Measurements from ENCODE around the gene TEX13A. TPM values are rescaled to one million over a fixed set of nuclear protein-coding genes. Genes with fewer than 3 reads are reported as not detected.
"Not testable (repeated sequence)": the region's sequence is repeated elsewhere in the genome, so short reads cannot be mapped to it uniquely, and the experiment has no call there.

The TEX13A gene
- not detected for polyA plus RNA-seq
- long read RNA-seq, donor 1 = 0 reads
- long read RNA-seq, donor 2 = 0 reads
- long read RNA-seq, donor 3 = 0 reads
- long read RNA-seq, donor 4 = 0 reads
- long read RNA-seq, donor 5 = 0 reads
- long read RNA-seq, donor 6 = 0 reads
- long read RNA-seq, donor 7 = 0 reads
- long read RNA-seq, donor 8 = 0 reads
- long read RNA-seq, donor 9 = 0 reads
- long read RNA-seq, donor 10 = 0 reads
- long read RNA-seq, donor 11 = 0 reads

GRCh38 chrX:105220636-105221035 is at the start of gene TEX13A:
TEX13A (minus strand) TSS chrX:105220694; CDS start chrX:105220397, 297 bp downstream.
- no peaks in the 10 kb centered on the region for H3K36me3 ChIP-seq (ENCODE audit: control insufficient read depth, insufficient read depth, low read length)
- WGBS (ENCODE audit: insufficient coverage, low lambda C conversion rate) = no CpG with 5 or more reads among the region's 7 CpGs

GRCh38 chrX:105269386-105269785 is 48.9 kb upstream of the TEX13A start:
- no peak for DNase-seq
- no peaks in the 10 kb centered on the region for H3K36me3 ChIP-seq (ENCODE audit: control insufficient read depth, insufficient read depth, low read length)
- H3K27ac ChIP-seq (ENCODE audit: low read length) = no peak overlapping the region
- H3K27me3 ChIP-seq (ENCODE audit: control insufficient read depth, insufficient read depth, low read length) = no peaks in the 10 kb centered on the region
- H3K4me1 ChIP-seq (ENCODE audit: control insufficient read depth, insufficient read depth, low read length) = no peaks in the 10 kb centered on the region
- no peaks in the 10 kb centered on the region for H3K9me3 ChIP-seq (ENCODE audit: control insufficient read depth, low read depth, low read length)
- no peak overlapping the region for H3K4me3 ChIP-seq (ENCODE audit: low read length)
- WGBS (ENCODE audit: insufficient coverage, low lambda C conversion rate) = no CpG with 5 or more reads among the region's 2 CpGs

More at GRCh38 chrX:105220636-105221035, at the start of gene TEX13A:
- Histone ChIP-seq H3K27me3 (ENCODE audit: control insufficient read depth, insufficient read depth, low read length) (no peaks in the 10 kb centered on the region), H3K27ac (ENCODE audit: low read length) (no peak within 1 kb of the TSS), H3K9me3 (ENCODE audit: control insufficient read depth, low read depth, low read length) (peaks cover 5% of the 10 kb centered on the region), H3K4me3 (ENCODE audit: low read length) (no peak within 1 kb of the TSS), H3K4me1 (ENCODE audit: control insufficient read depth, insufficient read depth, low read length) (no peaks in the 10 kb centered on the region)
- no peak for DNase-seq

GRCh38 chrX:105267167-105267566 is 46.7 kb upstream of the TEX13A start:
- WGBS (ENCODE audit: insufficient coverage, low lambda C conversion rate) = no CpG with 5 or more reads among the region's 2 CpGs
- no peak overlapping the region for H3K4me3 ChIP-seq (ENCODE audit: low read length)
- DNase-seq = no peak
- no peaks in the 10 kb centered on the region for H3K4me1 ChIP-seq (ENCODE audit: control insufficient read depth, insufficient read depth, low read length)
- no peaks in the 10 kb centered on the region for H3K27me3 ChIP-seq (ENCODE audit: control insufficient read depth, insufficient read depth, low read length)
- no peak overlapping the region for H3K27ac ChIP-seq (ENCODE audit: low read length)
- no peaks in the 10 kb centered on the region for H3K9me3 ChIP-seq (ENCODE audit: control insufficient read depth, low read depth, low read length)
- no peaks in the 10 kb centered on the region for H3K36me3 ChIP-seq (ENCODE audit: control insufficient read depth, insufficient read depth, low read length)

- H3K4me1 ChIP-seq (ENCODE audit: control insufficient read depth, insufficient read depth, low read length) = no peaks in the 10 kb centered on the region
- no peak overlapping the region for H3K27ac ChIP-seq (ENCODE audit: low read length)
- no peaks in the 10 kb centered on the region for H3K36me3 ChIP-seq (ENCODE audit: control insufficient read depth, insufficient read depth, low read length)
- H3K4me3 ChIP-seq (ENCODE audit: low read length) = no peak overlapping the region
- WGBS (ENCODE audit: insufficient coverage, low lambda C conversion rate) = no CpG with 5 or more reads among the region's 1 CpG
- no peaks in the 10 kb centered on the region for H3K9me3 ChIP-seq (ENCODE audit: control insufficient read depth, low read depth, low read length)
- no peaks in the 10 kb centered on the region for H3K27me3 ChIP-seq (ENCODE audit: control insufficient read depth, insufficient read depth, low read length)
- DNase-seq = no peak
Measured at GRCh38 chrX:105266456-105266855, 46.0 kb upstream of the TEX13A start.

- no peak overlapping the region for H3K4me3 ChIP-seq (ENCODE audit: low read length)
- no peaks in the 10 kb centered on the region for H3K9me3 ChIP-seq (ENCODE audit: control insufficient read depth, low read depth, low read length)
- WGBS (ENCODE audit: insufficient coverage, low lambda C conversion rate) = 100% methylated on average over 1 of the region's 3 CpGs
- H3K27me3 ChIP-seq (ENCODE audit: control insufficient read depth, insufficient read depth, low read length) = no peaks in the 10 kb centered on the region
- H3K27ac ChIP-seq (ENCODE audit: low read length) = no peak overlapping the region
- no peak for DNase-seq
- no peaks in the 10 kb centered on the region for H3K36me3 ChIP-seq (ENCODE audit: control insufficient read depth, insufficient read depth, low read length)
- no peaks in the 10 kb centered on the region for H3K4me1 ChIP-seq (ENCODE audit: control insufficient read depth, insufficient read depth, low read length)
Measured at GRCh38 chrX:105265093-105265492, 44.6 kb upstream of the TEX13A start.

GRCh38 chrX:105263801-105264200 is 43.3 kb upstream of the TEX13A start:
- H3K27me3 ChIP-seq (ENCODE audit: control insufficient read depth, insufficient read depth, low read length) = no peaks in the 10 kb centered on the region
- H3K9me3 ChIP-seq (ENCODE audit: control insufficient read depth, low read depth, low read length) = no peaks in the 10 kb centered on the region
- no peak for DNase-seq
- H3K4me1 ChIP-seq (ENCODE audit: control insufficient read depth, insufficient read depth, low read length) = no peaks in the 10 kb centered on the region
- H3K36me3 ChIP-seq (ENCODE audit: control insufficient read depth, insufficient read depth, low read length) = no peaks in the 10 kb centered on the region
- H3K4me3 ChIP-seq (ENCODE audit: low read length) = no peak overlapping the region
- no peak overlapping the region for H3K27ac ChIP-seq (ENCODE audit: low read length)
- no CpG with 5 or more reads among the region's 1 CpG for WGBS (ENCODE audit: insufficient coverage, low lambda C conversion rate)

- no peaks in the 10 kb centered on the region for H3K36me3 ChIP-seq (ENCODE audit: control insufficient read depth, insufficient read depth, low read length)
- no peak overlapping the region for H3K4me3 ChIP-seq (ENCODE audit: low read length)
- H3K4me1 ChIP-seq (ENCODE audit: control insufficient read depth, insufficient read depth, low read length) = no peaks in the 10 kb centered on the region
- no peak overlapping the region for H3K27ac ChIP-seq (ENCODE audit: low read length)
- H3K27me3 ChIP-seq (ENCODE audit: control insufficient read depth, insufficient read depth, low read length) = no peaks in the 10 kb centered on the region
- no peak for DNase-seq
- WGBS (ENCODE audit: insufficient coverage, low lambda C conversion rate) = no CpG with 5 or more reads among the region's 2 CpGs
- no peaks in the 10 kb centered on the region for H3K9me3 ChIP-seq (ENCODE audit: control insufficient read depth, low read depth, low read length)
Measured at GRCh38 chrX:105263171-105263570, 42.7 kb upstream of the TEX13A start.

- Histone ChIP-seq H3K9me3 (ENCODE audit: control insufficient read depth, low read depth, low read length) (no peaks in the 10 kb centered on the region), H3K27me3 (ENCODE audit: control insufficient read depth, insufficient read depth, low read length) (no peaks in the 10 kb centered on the region), H3K4me1 (ENCODE audit: control insufficient read depth, insufficient read depth, low read length) (no peaks in the 10 kb centered on the region), H3K27ac (ENCODE audit: low read length) (no peak overlapping the region), H3K36me3 (ENCODE audit: control insufficient read depth, insufficient read depth, low read length) (no peaks in the 10 kb centered on the region), H3K4me3 (ENCODE audit: low read length) (no peak overlapping the region)
- DNase-seq = no peak
- WGBS (ENCODE audit: insufficient coverage, low lambda C conversion rate) = no CpG with 5 or more reads among the region's 8 CpGs
Measured at GRCh38 chrX:105260291-105261043, 40.0 kb upstream of the TEX13A start.

- no peaks in the 10 kb centered on the region for H3K27me3 ChIP-seq (ENCODE audit: control insufficient read depth, insufficient read depth, low read length)
- DNase-seq = no peak
- no peak overlapping the region for H3K27ac ChIP-seq (ENCODE audit: low read length)
- no CpG with 5 or more reads among the region's 2 CpGs for WGBS (ENCODE audit: insufficient coverage, low lambda C conversion rate)
- no peaks in the 10 kb centered on the region for H3K4me1 ChIP-seq (ENCODE audit: control insufficient read depth, insufficient read depth, low read length)
- no peaks in the 10 kb centered on the region for H3K36me3 ChIP-seq (ENCODE audit: control insufficient read depth, insufficient read depth, low read length)
- no peaks in the 10 kb centered on the region for H3K9me3 ChIP-seq (ENCODE audit: control insufficient read depth, low read depth, low read length)
- H3K4me3 ChIP-seq (ENCODE audit: low read length) = no peak overlapping the region
Measured at GRCh38 chrX:105241056-105241455, 20.6 kb upstream of the TEX13A start.

GRCh38 chrX:105237407-105237806 is 16.9 kb upstream of the TEX13A start:
- not testable (repeated sequence) for DNase-seq; H3K9me3 ChIP-seq (ENCODE audit: control insufficient read depth, low read depth, low read length); H3K27ac ChIP-seq (ENCODE audit: low read length); H3K27me3 ChIP-seq (ENCODE audit: control insufficient read depth, insufficient read depth, low read length); H3K36me3 ChIP-seq (ENCODE audit: control insufficient read depth, insufficient read depth, low read length); H3K4me3 ChIP-seq (ENCODE audit: low read length); H3K4me1 ChIP-seq (ENCODE audit: control insufficient read depth, insufficient read depth, low read length)
- no CpG with 5 or more reads among the region's 3 CpGs for WGBS (ENCODE audit: insufficient coverage, low lambda C conversion rate)

GRCh38 chrX:105229146-105229545 is 8.7 kb upstream of the TEX13A start:
- H3K4me3 ChIP-seq (ENCODE audit: low read length) = no peak overlapping the region
- no peaks in the 10 kb centered on the region for H3K36me3 ChIP-seq (ENCODE audit: control insufficient read depth, insufficient read depth, low read length)
- H3K4me1 ChIP-seq (ENCODE audit: control insufficient read depth, insufficient read depth, low read length) = no peaks in the 10 kb centered on the region
- H3K9me3 ChIP-seq (ENCODE audit: control insufficient read depth, low read depth, low read length) = no peaks in the 10 kb centered on the region
- no CpG with 5 or more reads among the region's 3 CpGs for WGBS (ENCODE audit: insufficient coverage, low lambda C conversion rate)
- no peaks in the 10 kb centered on the region for H3K27me3 ChIP-seq (ENCODE audit: control insufficient read depth, insufficient read depth, low read length)
- no peak for DNase-seq
- H3K27ac ChIP-seq (ENCODE audit: low read length) = no peak overlapping the region

All from large intestine (tissue), 12 donors.